HepG2 (cell line): Measurements from ENCODE around the gene TTC31. TPM values are rescaled to one million over a fixed set of nuclear protein-coding genes. Genes with fewer than 3 reads are reported as not detected.

ENCODE experiments used
- ATF2 ChIP-seq: sonication (generic); formaldehyde crosslinking; IDR thresholded peaks from 2 replicates; pipeline ENCODE4 v1.4.0; 2020; ENCODE audit warnings: missing genetic modification reagents
- CENPX ChIP-seq: sonication (generic); formaldehyde crosslinking; IDR thresholded peaks from 2 replicates; pipeline ENCODE4 v1.9.0; 2021; ENCODE audit warnings: mild to moderate bottlenecking, missing genetic modification reagents, moderate library complexity
- ELF4 ChIP-seq: sonication (generic); formaldehyde crosslinking; IDR thresholded peaks from 2 replicates; pipeline ENCODE4 v1.5.0; 2020; ENCODE audit warnings: missing genetic modification reagents, mild to moderate bottlenecking, moderate library complexity, borderline replicate concordance
- MLLT10 ChIP-seq: sonication (generic); formaldehyde crosslinking; IDR thresholded peaks from 2 replicates; pipeline ENCODE4 v1.4.0; 2020; ENCODE audit warnings: missing genetic modification reagents
- RAD21 ChIP-seq: fragments of 450-650 bp; formaldehyde crosslinking; IDR thresholded peaks from 2 replicates; pipeline ENCODE4 v1.5.0; 2020; ENCODE audit warnings: mild to moderate bottlenecking
- RBAK ChIP-seq: sonication (generic); formaldehyde crosslinking; IDR thresholded peaks from 2 replicates; pipeline ENCODE4 v1.5.1; 2020; ENCODE audit warnings: mild to moderate bottlenecking, missing genetic modification reagents
- RFXAP ChIP-seq: sonication (generic); formaldehyde crosslinking; IDR thresholded peaks from 2 replicates; pipeline ENCODE4 v1.4.0; 2020; ENCODE audit warnings: missing genetic modification reagents, borderline replicate concordance
- SMC3 ChIP-seq: IDR thresholded peaks from 2 replicates; pipeline ENCODE4 v1.6.1; 2011; ENCODE audit warnings: low read length, improper control_type of control experiment
- SYNCRIP ChIP-seq: fragments of 200-400 bp; formaldehyde crosslinking; IDR thresholded peaks from 2 replicates; pipeline ENCODE4 v1.6.1; 2018; ENCODE audit warnings: mild to moderate bottlenecking, low read depth, low read length; ENCODE audit not compliant: insufficient read depth
- TARDBP ChIP-seq: sonication (generic); formaldehyde crosslinking; IDR thresholded peaks from 2 replicates; pipeline ENCODE4 v1.8.0; 2022; ENCODE audit warnings: mild to moderate bottlenecking, missing genetic modification reagents
- TSC22D2 ChIP-seq: sonication (generic); formaldehyde crosslinking; IDR thresholded peaks from 2 replicates; pipeline ENCODE4 v1.5.1; 2020; ENCODE audit warnings: missing genetic modification reagents, mild to moderate bottlenecking, borderline replicate concordance
- ZFP36 ChIP-seq: fragments of 150-350 bp; IDR thresholded peaks from 2 replicates; pipeline ENCODE4 v1.6.1; 2018; ENCODE audit warnings: borderline replicate concordance, low read length, low read depth; ENCODE audit not compliant: partially characterized antibody
- ZNF235 ChIP-seq: sonication (generic); formaldehyde crosslinking; IDR thresholded peaks from 2 replicates; pipeline ENCODE4 v1.8.1; 2023; ENCODE audit warnings: mild to moderate bottlenecking, missing genetic modification reagents, borderline replicate concordance
- ZNF354B ChIP-seq: sonication (generic); formaldehyde crosslinking; IDR thresholded peaks from 2 replicates; pipeline ENCODE4 v1.8.0; 2022; ENCODE audit warnings: mild to moderate bottlenecking, missing genetic modification reagents
- ZNF704 ChIP-seq: sonication (generic); formaldehyde crosslinking; IDR thresholded peaks from 2 replicates; pipeline ENCODE4 v1.8.1; 2023; ENCODE audit warnings: mild to moderate bottlenecking, inconsistent platforms, moderate library complexity, missing genetic modification reagents, borderline replicate concordance
- ZNF780A ChIP-seq: sonication (generic); formaldehyde crosslinking; IDR thresholded peaks from 2 replicates; pipeline ENCODE4 v1.8.0; 2022; ENCODE audit warnings: mild to moderate bottlenecking, missing genetic modification reagents, moderate library complexity
- ZNF784 ChIP-seq: sonication (generic); formaldehyde crosslinking; IDR thresholded peaks from 2 replicates; pipeline ENCODE4 v1.5.1; 2020; ENCODE audit warnings: missing genetic modification reagents, mild to moderate bottlenecking, borderline replicate concordance
- polyA plus RNA-seq, 8 experiments: library from polyadenylated mRNA; depleted of rRNA in 3 of 8; stranded (reverse) in 7 of 8; unstranded in 1 of 8; fragments of >200 nt; fragmentation: Illumina TruSeq in 4 of 8; extraction: Trizol in 4 of 8; gene quantifications; 2 replicates each; pipeline versions ENCODE4 v1.2.1 to v1.2.3, GENCODE V29; 2011 to 2016; ENCODE audit warnings: low read depth in 4 of 8, missing spikeins in 1 of 8, mixed read lengths in 1 of 8; ENCODE audit not compliant: insufficient read depth in 1 of 8
- total RNA-seq, 5 experiments: library from RNA; depleted of rRNA; stranded (reverse); fragments of >200 nt; fragmentation: Illumina TruSeq; extraction: Trizol; gene quantifications; 2 replicates each; pipeline ENCODE4 v1.2.3, GENCODE V29; 2016; ENCODE audit warnings: low read depth in 1 of 5
- TF ChIP-seq, protein P1 (sequence below): sonication (generic); formaldehyde crosslinking; IDR thresholded peaks from 2 replicates; pipeline ENCODE4 v1.9.0; 2021; ENCODE audit warnings: missing genetic modification reagents, borderline replicate concordance
- TF ChIP-seq, protein P2 (sequence below): IDR thresholded peaks from 2 replicates; pipeline ENCODE4 v1.6.1; 2016; ENCODE audit warnings: missing genetic modification reagents, missing compliant biosample characterization

The TTC31 gene
- total and polyA plus RNA-seq, 2 of the 13 experiments (the other 11 are each of a cell fraction or from before 2014, with no cell fraction given): 28.3 to 39.5 TPM

- TF ChIP-seq ELF4 (peak; percentile 88; the same call in 1 of the 2 replicates), ATF2 (peak; percentile 39; the same call in 1 of the 2 replicates), SYNCRIP (no peak), RFXAP (CRISPR knock-in tag) (peak; percentile 24; the same call in 1 of the 2 replicates), ZNF235 (peak; percentile 54; the same call in 1 of the 2 replicates), ZNF784 (CRISPR knock-in tag) (peak; percentile 61), TARDBP (CRISPR knock-in tag) (peak; percentile 78), ZNF704 (no peak), CENPX (CRISPR knock-in tag) (no peak), SMC3 (no peak; the same call in 1 of the 2 replicates), ZNF354B (CRISPR knock-in tag) (no peak), RAD21 (CRISPR knock-in tag) (peak; percentile 95), TSC22D2 (CRISPR knock-in tag) (no peak; the same call in 1 of the 2 replicates), RBAK (peak; percentile 74; the same call in 1 of the 2 replicates), ZFP36 (no peak), MLLT10 (CRISPR knock-in tag) (no peak), ZNF780A (CRISPR knock-in tag) (0 out of 2 replicates have a peak, but pooled peaks have one; percentile 47)
- TF ChIP-seq, protein P1, sequence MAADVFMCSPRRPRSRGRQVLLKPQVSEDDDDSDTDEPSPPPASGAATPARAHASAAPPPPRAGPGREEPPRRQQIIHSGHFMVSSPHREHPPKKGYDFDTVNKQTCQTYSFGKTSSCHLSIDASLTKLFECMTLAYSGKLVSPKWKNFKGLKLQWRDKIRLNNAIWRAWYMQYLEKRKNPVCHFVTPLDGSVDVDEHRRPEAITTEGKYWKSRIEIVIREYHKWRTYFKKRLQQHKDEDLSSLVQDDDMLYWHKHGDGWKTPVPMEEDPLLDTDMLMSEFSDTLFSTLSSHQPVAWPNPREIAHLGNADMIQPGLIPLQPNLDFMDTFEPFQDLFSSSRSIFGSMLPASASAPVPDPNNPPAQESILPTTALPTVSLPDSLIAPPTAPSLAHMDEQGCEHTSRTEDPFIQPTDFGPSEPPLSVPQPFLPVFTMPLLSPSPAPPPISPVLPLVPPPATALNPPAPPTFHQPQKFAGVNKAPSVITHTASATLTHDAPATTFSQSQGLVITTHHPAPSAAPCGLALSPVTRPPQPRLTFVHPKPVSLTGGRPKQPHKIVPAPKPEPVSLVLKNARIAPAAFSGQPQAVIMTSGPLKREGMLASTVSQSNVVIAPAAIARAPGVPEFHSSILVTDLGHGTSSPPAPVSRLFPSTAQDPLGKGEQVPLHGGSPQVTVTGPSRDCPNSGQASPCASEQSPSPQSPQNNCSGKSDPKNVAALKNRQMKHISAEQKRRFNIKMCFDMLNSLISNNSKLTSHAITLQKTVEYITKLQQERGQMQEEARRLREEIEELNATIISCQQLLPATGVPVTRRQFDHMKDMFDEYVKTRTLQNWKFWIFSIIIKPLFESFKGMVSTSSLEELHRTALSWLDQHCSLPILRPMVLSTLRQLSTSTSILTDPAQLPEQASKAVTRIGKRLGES (CRISPR knock-in tag): no peak
- TF ChIP-seq, protein P2, sequence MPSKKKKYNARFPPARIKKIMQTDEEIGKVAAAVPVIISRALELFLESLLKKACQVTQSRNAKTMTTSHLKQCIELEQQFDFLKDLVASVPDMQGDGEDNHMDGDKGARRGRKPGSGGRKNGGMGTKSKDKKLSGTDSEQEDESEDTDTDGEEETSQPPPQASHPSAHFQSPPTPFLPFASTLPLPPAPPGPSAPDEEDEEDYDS (CRISPR knock-in tag): no peak
These were observed 20.0 kb downstream of the TTC31 start (continued) for GRCh38 chr2:74502720-74503505.
